GM23338 (cell line): ENCODE measurements around the gene EPHA8. TPM values are rescaled to one million over a fixed set of nuclear protein-coding genes. Genes with fewer than 3 reads are reported as not detected.

Experiments used
- ATAC-seq: fragments of 200-7000 bp; cut with Tn5 transposase; 3 replicates; pipeline ENCODE4 v1.9.1; 2020
- DNase-seq: peaks from one replicate; pipeline ENCODE4 v3.0.0-alpha.2; 2015; ENCODE audit warnings: low spot score
- H2AFZ ChIP-seq: fragments of 200-600 bp; sonication (generic); 2 replicates; pipeline ENCODE4 v1.8.0; 2016; ENCODE audit warnings: antibody characterized with exemption, mild to moderate bottlenecking, moderate library complexity
- H3F3A ChIP-seq: fragments of 200-600 bp; sonication (generic); replicated peaks from 2 replicates; pipeline ENCODE4 v1.8.0; 2017; ENCODE audit warnings: antibody characterized with exemption, mixed run types, low read depth
- H3K27ac ChIP-seq: fragments of 200-600 bp; sonication (generic); 2 replicates; pipeline ENCODE4 v1.6.1; 2016; ENCODE audit warnings: low read depth
- H3K27me3 ChIP-seq: fragments of 200-600 bp; sonication (generic); 2 replicates; pipeline ENCODE4 v1.8.0; 2016; ENCODE audit warnings: mild to moderate bottlenecking, mixed run types, moderate library complexity; ENCODE audit not compliant: insufficient read depth
- H3K36me3 ChIP-seq: fragments of 200-600 bp; sonication (generic); 2 replicates; pipeline ENCODE4 v1.8.0; 2016; ENCODE audit warnings: mild to moderate bottlenecking; ENCODE audit not compliant: insufficient read depth
- H3K4me1 ChIP-seq: fragments of 200-600 bp; sonication (generic); 2 replicates; pipeline ENCODE4 v1.8.0; 2016; ENCODE audit warnings: mild to moderate bottlenecking, moderate library complexity; ENCODE audit not compliant: insufficient read depth
- H3K4me2 ChIP-seq: fragments of 200-600 bp; sonication (generic); 2 replicates; pipeline ENCODE4 v1.7.1; 2017; ENCODE audit warnings: mixed run types
- H3K4me3 ChIP-seq: fragments of 200-600 bp; sonication (generic); 2 replicates; pipeline ENCODE4 v1.6.1; 2016; ENCODE audit warnings: mixed run types
- H3K79me2 ChIP-seq: fragments of 200-600 bp; sonication (generic); replicated peaks from 2 replicates; pipeline ENCODE4 v1.8.0; 2017; ENCODE audit warnings: mild to moderate bottlenecking; ENCODE audit not compliant: insufficient read depth
- H3K9me2 ChIP-seq: fragments of 200-600 bp; sonication (generic); 2 replicates; pipeline ENCODE4 v1.8.0; 2017; ENCODE audit not compliant: insufficient read depth
- H4K20me1 ChIP-seq: fragments of 200-600 bp; sonication (generic); replicated peaks from 2 replicates; pipeline ENCODE4 v1.8.0; 2017; ENCODE audit warnings: mild to moderate bottlenecking; ENCODE audit not compliant: insufficient read depth
- H3K27ac Mint-ChIP-seq: 2 replicates; pipeline ENCODE4 v1.8.0; 2020; ENCODE audit warnings: inconsistent platforms, mild to moderate bottlenecking, moderate library complexity, mixed read lengths
- H3K27me3 Mint-ChIP-seq: 3 replicates; pipeline ENCODE4 v1.8.0; 2022; ENCODE audit warnings: low read depth, mild to moderate bottlenecking, moderate library complexity, mixed read lengths, inconsistent platforms; ENCODE audit not compliant: insufficient read depth, poor library complexity
- H3K36me3 Mint-ChIP-seq: 3 replicates; pipeline ENCODE4 v1.8.0; 2021; ENCODE audit warnings: low read depth, mild to moderate bottlenecking, inconsistent platforms, moderate library complexity, mixed read lengths
- H3K4me1 Mint-ChIP-seq: 3 replicates; pipeline ENCODE4 v1.8.0; 2020; ENCODE audit warnings: mild to moderate bottlenecking, inconsistent platforms, mixed read lengths
- H3K4me3 Mint-ChIP-seq: 3 replicates; pipeline ENCODE4 v1.8.0; 2021; ENCODE audit warnings: moderate library complexity, mild to moderate bottlenecking, inconsistent platforms, mixed read lengths
- H3K9me3 Mint-ChIP-seq: 3 replicates; pipeline ENCODE4 v1.8.0; 2020; ENCODE audit warnings: moderate library complexity, mild to moderate bottlenecking, inconsistent platforms, mixed read lengths
- CTCF ChIP-seq, 2 experiments: fragments of 200-600 bp in 1 of 2; sonication (generic) in 1 of 2; conservative IDR thresholded peaks; 2 replicates each; pipeline versions ENCODE4 v1.5.1 to v1.6.1; 2016 to 2017; ENCODE audit warnings: antibody characterized with exemption in 2 of 2, low read depth in 2 of 2, mild to moderate bottlenecking in 2 of 2, moderate library complexity in 1 of 2
- ETS1 ChIP-seq: IDR thresholded peaks from 2 replicates; pipeline ENCODE4 v1.6.1; 2016; ENCODE audit warnings: antibody characterized with exemption
- EZH2phosphoT487 ChIP-seq: fragments of 200-600 bp; sonication (generic); IDR thresholded peaks from one replicate; pipeline ENCODE4 v1.8.1; 2018; ENCODE audit warnings: antibody characterized with exemption; ENCODE audit not compliant: unreplicated experiment
- JUNB ChIP-seq: IDR thresholded peaks from one replicate; pipeline ENCODE4 v1.6.1; 2016; ENCODE audit warnings: antibody characterized with exemption; ENCODE audit not compliant: unreplicated experiment
- REST ChIP-seq: IDR thresholded peaks from one replicate; pipeline ENCODE4 v1.6.1; 2018; ENCODE audit warnings: antibody characterized with exemption; ENCODE audit not compliant: unreplicated experiment
- ZNF114 ChIP-seq: fragments of 250-450 bp; sonication (Bioruptor Pico); IDR thresholded peaks from 2 replicates; pipeline ENCODE4 v1.5.0; 2020; ENCODE audit warnings: mild to moderate bottlenecking, moderate library complexity
- ZNF331 ChIP-seq: fragments of 250-450 bp; sonication (Bioruptor Pico); IDR thresholded peaks from 2 replicates; pipeline ENCODE4 v1.5.0; 2020; ENCODE audit warnings: low read depth, mild to moderate bottlenecking, moderate library complexity
- polyA plus RNA-seq: library from polyadenylated mRNA; unstranded; fragments of >200 nt; fragmentation: Nextera tagmentation; extraction: Ambion mirVana; gene quantifications from 2 replicates; pipeline ENCODE4 v1.2.1, GENCODE V29; 2016
- total RNA-seq: library from RNA; depleted of rRNA; stranded (reverse); fragments of >200 nt; shearing (Covaris generic); gene quantifications from 2 replicates; pipeline ENCODE4 v1.2.3, GENCODE V29; 2014

Gene EPHA8
- total and polyA plus RNA-seq, 2 experiments from 2014 or later = 2.3 to 5.0 TPM

GRCh38 chr1:22534951-22535350 lies 28.3 kb upstream of the EPHA8 start:
- H3K27me3 Mint-ChIP-seq = peaks cover 7% of the 10 kb centered on the region

More at GRCh38 chr1:22534951-22535350, 28.3 kb upstream of the EPHA8 start:
- Mint-ChIP-seq H3K36me3 (no peaks in the 10 kb centered on the region), H3K4me1 (no peaks in the 10 kb centered on the region), H3K4me3 (no peak overlapping the region), H3K27ac (no peak overlapping the region), H3K9me3 (no peaks in the 10 kb centered on the region)
- Histone ChIP-seq H3K79me2 (no peaks in the 10 kb centered on the region), H3K27ac (no peak overlapping the region), H3K4me2 (no peak overlapping the region), H3K4me3 (no peak overlapping the region), H3F3A (no peaks in the 10 kb centered on the region), H3K36me3 (no peaks in the 10 kb centered on the region), H4K20me1 (no peaks in the 10 kb centered on the region), H2AFZ (no peak overlapping the region), H3K4me1 (no peaks in the 10 kb centered on the region), H3K27me3 (no peaks in the 10 kb centered on the region), H3K9me2 (no peaks in the 10 kb centered on the region)
- DNase-seq (no peak), ATAC-seq (no peak)
- TF ChIP-seq ETS1 (no peak), EZH2phosphoT487 (no peak), REST (no peak), CTCF (conservative IDR thresholded peaks at IDR 0.05; ENCODE audit: low read depth in 2 of 2) (no peak), ZNF331 (CRISPR knock-in tag) (no peak), JUNB (no peak), ZNF114 (no peak)
